Breast epithelium (tissue), 4 donors: ENCODE results near the gene MEF2C. TPM values are rescaled to one million over a fixed set of nuclear protein-coding genes. Genes with fewer than 3 reads are reported as not detected.

Source experiments
- DNase-seq, 2 donors: peaks; one replicate each; pipeline ENCODE4 v3.0.0-alpha.2; 2019; ENCODE audit warnings: low spot score in 2 of 2
- H3K27ac ChIP-seq, 2 donors: fragments of 200-600 bp; sonication (generic) in 1 of 2; one replicate each; pipeline ENCODE4 v1.5.1; 2016 to 2019; ENCODE audit warnings: mild to moderate bottlenecking in 1 of 2
- H3K27me3 ChIP-seq, 2 donors: fragments of 200-600 bp; sonication (generic) in 1 of 2; one replicate each; pipeline versions ENCODE4 v1.5.1 to v1.6.0; 2017 to 2019; ENCODE audit warnings: control low read depth in 1 of 2, mild to moderate bottlenecking in 1 of 2
- H3K36me3 ChIP-seq: fragments of 200-600 bp; one replicate; pipeline ENCODE4 v1.5.1; 2019
- H3K4me1 ChIP-seq, 2 donors: fragments of 200-600 bp; sonication (generic); one replicate each; pipeline ENCODE4 v1.5.1; 2016 to 2019; ENCODE audit warnings: control low read depth in 1 of 2
- H3K4me3 ChIP-seq, 3 donors: fragments of 200-600 bp; sonication (generic); 1 replicate in 2 of 3; 2 replicates in 1 of 3; pipeline ENCODE4 v1.5.1; 2016 to 2019; ENCODE audit warnings: mild to moderate bottlenecking in 3 of 3, moderate library complexity in 2 of 3
- H3K9me3 ChIP-seq, 2 donors: fragments of 200-600 bp; sonication (generic) in 1 of 2; one replicate each; pipeline ENCODE4 v1.5.1; 2016 to 2019; ENCODE audit warnings: control low read depth in 1 of 2
- CTCF ChIP-seq, 3 donors: fragments of 450-650 bp; IDR thresholded peaks; one replicate each; pipeline ENCODE4 v1.5.1; 2016 to 2017; ENCODE audit warnings: antibody characterized with exemption in 3 of 3, mild to moderate bottlenecking in 3 of 3, moderate library complexity in 3 of 3
- POLR2A ChIP-seq: fragments of 450-650 bp; IDR thresholded peaks from one replicate; pipeline ENCODE4 v1.6.1; 2016; ENCODE audit warnings: antibody characterized with exemption, mild to moderate bottlenecking, moderate library complexity
- POLR2AphosphoS5 ChIP-seq, 3 donors: sonication (generic); formaldehyde crosslinking; IDR thresholded peaks; one replicate each; pipeline ENCODE4 v1.6.1; 2017; ENCODE audit warnings: antibody characterized with exemption in 3 of 3
- intact Hi-C: fragments of 100-400 bp; cut with DNase I; formaldehyde crosslinking; loops from one replicate; pipeline ENCODE4 v1.15.1; 2023; ENCODE audit warnings: low total_unique reads
- total RNA-seq, 3 donors: library from RNA; depleted of rRNA; stranded (reverse); fragments of >200 nt; gene quantifications; one replicate each; pipeline ENCODE4 v1.1.0, GENCODE V29; 2016

MEF2C gene
- total RNA-seq, 3 donors from 2014 or later, result 27.4 to 41.8 (median 32.1) TPM

- peak overlapping the region in 2 of 3 donors; percentile 23 to 50 for H3K4me3 ChIP-seq
- intact Hi-C loops, result no loop called here
- H3K27me3 ChIP-seq, result no peaks in the 10 kb centered on the region
- no peaks in the 10 kb centered on the region for H3K9me3 ChIP-seq
- no peaks in the 10 kb centered on the region for H3K4me1 ChIP-seq
- peak overlapping the region; percentile 52 to 76 for H3K27ac ChIP-seq
- H3K36me3 ChIP-seq, result no peaks in the 10 kb centered on the region
- TF ChIP-seq CTCF (IDR thresholded peaks at IDR 0.05), result no peak
- TF ChIP-seq POLR2A, result no peak
- TF ChIP-seq POLR2AphosphoS5 (IDR thresholded peaks at IDR 0.05), result no peak
- DNase-seq, result no peak
These were observed 3.9 kb upstream of the MEF2C start for GRCh38 chr5:88886746-88887341.

- no peaks in the 10 kb centered on the region for H3K27me3 ChIP-seq
- no peak for DNase-seq
- peak overlapping the region; percentile 52 to 76 for H3K27ac ChIP-seq
- H3K4me1 ChIP-seq, result no peaks in the 10 kb centered on the region
- H3K36me3 ChIP-seq, result no peaks in the 10 kb centered on the region
- intact Hi-C loops, result no loop called here
- H3K4me3 ChIP-seq, result peak overlapping the region in 2 of 3 donors; percentile 23 to 50
- no peaks in the 10 kb centered on the region for H3K9me3 ChIP-seq
- TF ChIP-seq CTCF (IDR thresholded peaks at IDR 0.05) (no peak), POLR2AphosphoS5 (IDR thresholded peaks at IDR 0.05) (no peak), POLR2A (no peak)
These were observed 3.3 kb upstream of the MEF2C start for GRCh38 chr5:88886252-88886651.

DNA sequence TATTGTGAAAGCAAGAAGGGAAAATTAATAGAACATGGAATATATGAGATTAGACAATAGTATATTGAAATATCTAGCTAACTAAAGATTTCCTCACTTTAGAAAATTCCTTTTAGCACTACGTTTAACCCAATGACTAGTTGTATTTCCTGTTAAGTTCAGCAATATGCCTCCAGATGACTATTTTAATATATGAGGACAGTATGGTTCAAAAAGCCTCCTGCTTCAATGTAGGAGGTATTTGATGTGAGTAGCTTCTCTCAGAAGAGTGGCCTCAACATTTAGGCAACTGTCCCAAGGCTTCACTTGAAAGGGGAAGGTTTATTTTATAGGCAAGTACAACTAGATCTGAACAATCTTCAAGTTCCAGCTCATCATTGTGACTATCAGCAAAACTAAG, 2.0 kb upstream of the MEF2C start:
- TF ChIP-seq POLR2A, result no peak
- no peak for TF ChIP-seq CTCF (IDR thresholded peaks at IDR 0.05)
- no peak for TF ChIP-seq POLR2AphosphoS5 (IDR thresholded peaks at IDR 0.05)
- no peaks in the 10 kb centered on the region for H3K36me3 ChIP-seq
- intact Hi-C loops, result no loop called here
- peak overlapping the region; percentile 73 to 85 for H3K27ac ChIP-seq
- H3K27me3 ChIP-seq, result no peaks in the 10 kb centered on the region
- DNase-seq, result no peak
- H3K4me3 ChIP-seq, result peak overlapping the region in 2 of 3 donors; percentile 0 to 68
- H3K9me3 ChIP-seq, result no peaks in the 10 kb centered on the region
- no peaks in the 10 kb centered on the region for H3K4me1 ChIP-seq

GRCh38 chr5:88884608-88884877, 1.6 kb upstream of the MEF2C start:
- TF ChIP-seq POLR2AphosphoS5 (IDR thresholded peaks at IDR 0.05) (no peak), CTCF (IDR thresholded peaks at IDR 0.05) (no peak), POLR2A (no peak)
- Histone ChIP-seq H3K36me3 (no peaks in the 10 kb centered on the region), H3K27me3 (no peaks in the 10 kb centered on the region), H3K4me1 (no peaks in the 10 kb centered on the region), H3K9me3 (no peaks in the 10 kb centered on the region), H3K27ac (peak overlapping the region; percentile 85 to 95), H3K4me3 (peak overlapping the region; percentile 65 to 84 (median 68))
- DNase-seq, result no peak
- intact Hi-C loops, result no loop called here

DNA sequence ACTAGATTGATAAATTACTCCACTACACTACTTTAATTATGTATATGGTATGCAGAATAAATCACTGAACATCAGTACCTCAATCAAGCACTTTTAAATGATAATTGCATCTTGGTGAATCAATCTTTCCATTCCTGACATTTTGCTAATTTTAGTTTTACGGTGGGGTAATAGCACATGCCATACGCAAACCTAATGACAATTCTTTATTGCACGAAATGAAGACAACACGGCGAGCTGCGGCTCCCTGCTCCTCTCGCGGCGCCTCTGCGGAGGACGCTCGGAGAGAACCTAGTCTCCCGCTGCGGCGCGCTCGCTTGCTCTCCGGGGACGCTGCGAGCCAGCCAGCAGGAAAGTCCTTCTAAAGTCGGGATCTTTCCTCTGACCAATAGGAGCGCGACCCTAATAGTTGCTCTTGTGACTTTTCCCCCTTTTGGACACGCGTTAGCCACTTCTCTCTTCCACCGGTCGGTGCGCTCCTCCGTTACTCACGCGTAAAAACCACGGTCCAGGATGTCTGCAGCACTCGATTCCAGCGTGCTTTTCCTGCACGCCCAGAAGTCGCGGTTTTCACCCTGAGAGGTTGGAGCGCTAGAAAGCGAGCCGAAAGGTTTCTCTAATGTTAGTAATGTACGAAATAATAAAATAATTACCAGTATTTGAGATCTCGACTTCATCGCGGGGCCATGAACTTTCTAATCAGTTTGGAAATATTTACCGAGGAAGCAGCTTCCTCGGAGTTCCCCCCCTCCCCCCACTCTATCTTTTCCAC, 1.0 kb upstream of the MEF2C start:
- TF ChIP-seq POLR2AphosphoS5 (IDR thresholded peaks at IDR 0.05), result peak in 2 of 3 donors; percentile 5 to 35
- TF ChIP-seq CTCF (IDR thresholded peaks at IDR 0.05), result no peak
- TF ChIP-seq POLR2A, result no peak
- H3K27ac ChIP-seq, result peak overlapping the region; percentile 85 to 95
- H3K4me3 ChIP-seq, result peak overlapping the region; percentile 65 to 84 (median 68)
- H3K27me3 ChIP-seq, result no peaks in the 10 kb centered on the region
- intact Hi-C loops, result no loop called here
- no peaks in the 10 kb centered on the region for H3K36me3 ChIP-seq
- H3K9me3 ChIP-seq, result no peaks in the 10 kb centered on the region
- no peaks in the 10 kb centered on the region for H3K4me1 ChIP-seq
- DNase-seq, result peak in 1 of 2 donors; percentile 24
